GM23248 (cell line): Measurements from ENCODE around the gene NCKIPSD. TPM values are rescaled to one million over a fixed set of nuclear protein-coding genes. Genes with fewer than 3 reads are reported as not detected.
A peak's percentile ranks its signal among the peaks of the same experiment; 100 is the strongest.

Source experiments
- DNase-seq: peaks from one replicate; pipeline ENCODE4 v3.0.0-alpha.2; 2015
- H2AFZ ChIP-seq: fragments of 200-600 bp; sonication (generic); 2 replicates; pipeline ENCODE4 v1.6.1; 2016; ENCODE audit warnings: antibody characterized with exemption
- H3F3A ChIP-seq: fragments of 200-600 bp; sonication (generic); 2 replicates; pipeline ENCODE4 v1.6.1; 2016; ENCODE audit warnings: mild to moderate bottlenecking, antibody characterized with exemption, mixed run types; ENCODE audit not compliant: insufficient read depth
- H3K27ac ChIP-seq: fragments of 200-600 bp; sonication (generic); 2 replicates; pipeline ENCODE4 v1.5.1; 2016; ENCODE audit warnings: mild to moderate bottlenecking
- H3K27me3 ChIP-seq: fragments of 200-600 bp; sonication (generic); replicated peaks from 2 replicates; pipeline ENCODE4 v1.6.1; 2016; ENCODE audit warnings: mild to moderate bottlenecking; ENCODE audit not compliant: insufficient read depth
- H3K36me3 ChIP-seq: fragments of 200-600 bp; sonication (generic); 2 replicates; pipeline ENCODE4 v1.6.1; 2016; ENCODE audit warnings: low read depth, mild to moderate bottlenecking
- H3K4me1 ChIP-seq: fragments of 200-600 bp; sonication (generic); 2 replicates; pipeline ENCODE4 v1.6.1; 2016; ENCODE audit warnings: mild to moderate bottlenecking; ENCODE audit not compliant: insufficient read depth
- H3K4me2 ChIP-seq: fragments of 200-600 bp; sonication (generic); one replicate; pipeline ENCODE4 v1.6.1; 2016; ENCODE audit warnings: mild to moderate bottlenecking; ENCODE audit not compliant: unreplicated experiment
- H3K4me3 ChIP-seq: fragments of 200-600 bp; sonication (generic); 2 replicates; pipeline ENCODE4 v1.5.1; 2016; ENCODE audit warnings: mild to moderate bottlenecking
- H3K79me2 ChIP-seq: fragments of 200-600 bp; sonication (generic); 2 replicates; pipeline ENCODE4 v1.6.1; 2016; ENCODE audit warnings: mild to moderate bottlenecking; ENCODE audit not compliant: insufficient read depth
- H3K9ac ChIP-seq: fragments of 200-600 bp; sonication (generic); 2 replicates; pipeline ENCODE4 v1.6.1; 2016; ENCODE audit warnings: mild to moderate bottlenecking
- H3K9me2 ChIP-seq: fragments of 200-600 bp; sonication (generic); 2 replicates; pipeline ENCODE4 v1.6.1; 2016; ENCODE audit warnings: mixed run types, mild to moderate bottlenecking, moderate library complexity; ENCODE audit not compliant: insufficient read depth
- H3K9me3 ChIP-seq: fragments of 200-600 bp; sonication (generic); one replicate; pipeline ENCODE4 v1.6.1; 2017; ENCODE audit warnings: low read depth
- H4K20me1 ChIP-seq: fragments of 200-600 bp; sonication (generic); 2 replicates; pipeline ENCODE4 v1.6.0; 2016; ENCODE audit not compliant: insufficient read depth
- EZH2 ChIP-seq: fragments of 200-600 bp; sonication (generic); IDR thresholded peaks from 2 replicates; pipeline ENCODE4 v1.6.1; 2018; ENCODE audit warnings: antibody characterized with exemption, mild to moderate bottlenecking; ENCODE audit not compliant: insufficient read depth, poor library complexity, severe bottlenecking
- EZH2phosphoT487 ChIP-seq: fragments of 200-600 bp; sonication (generic); IDR thresholded peaks from 2 replicates; pipeline ENCODE4 v1.6.1; 2018; ENCODE audit warnings: antibody characterized with exemption, moderate library complexity, mild to moderate bottlenecking, low read depth; ENCODE audit not compliant: insufficient read depth
- WGBS, 2 experiments: methylation state at CpG; one replicate each; pipeline ENCODE4 v1.1.6; 2015 to 2017; ENCODE audit warnings: low lambda C conversion rate in 2 of 2, low coverage in 1 of 2; ENCODE audit errors: missing lambda C conversion rate in 2 of 2; 5-methylcytosine and 5-hydroxymethylcytosine counted together
- in situ Hi-C: fragments of 300-500 bp; cut with MboI; formaldehyde crosslinking; loops from 2 replicates; pipeline ENCODE4 v1.15.0; 2020
- polyA plus RNA-seq: library from polyadenylated mRNA; unstranded; fragments of >200 nt; fragmentation: Nextera tagmentation; extraction: Ambion mirVana; gene quantifications from 2 replicates; pipeline ENCODE4 v1.2.1, GENCODE V29; 2016
- total RNA-seq: library from RNA; depleted of rRNA; stranded (reverse); fragments of >200 nt; shearing (Covaris generic); gene quantifications from 2 replicates; pipeline ENCODE4 v1.2.3, GENCODE V29; 2014

NCKIPSD gene
- total and polyA plus RNA-seq, 2 experiments from 2014 or later, result 20.6 to 32.5 TPM

DNA sequence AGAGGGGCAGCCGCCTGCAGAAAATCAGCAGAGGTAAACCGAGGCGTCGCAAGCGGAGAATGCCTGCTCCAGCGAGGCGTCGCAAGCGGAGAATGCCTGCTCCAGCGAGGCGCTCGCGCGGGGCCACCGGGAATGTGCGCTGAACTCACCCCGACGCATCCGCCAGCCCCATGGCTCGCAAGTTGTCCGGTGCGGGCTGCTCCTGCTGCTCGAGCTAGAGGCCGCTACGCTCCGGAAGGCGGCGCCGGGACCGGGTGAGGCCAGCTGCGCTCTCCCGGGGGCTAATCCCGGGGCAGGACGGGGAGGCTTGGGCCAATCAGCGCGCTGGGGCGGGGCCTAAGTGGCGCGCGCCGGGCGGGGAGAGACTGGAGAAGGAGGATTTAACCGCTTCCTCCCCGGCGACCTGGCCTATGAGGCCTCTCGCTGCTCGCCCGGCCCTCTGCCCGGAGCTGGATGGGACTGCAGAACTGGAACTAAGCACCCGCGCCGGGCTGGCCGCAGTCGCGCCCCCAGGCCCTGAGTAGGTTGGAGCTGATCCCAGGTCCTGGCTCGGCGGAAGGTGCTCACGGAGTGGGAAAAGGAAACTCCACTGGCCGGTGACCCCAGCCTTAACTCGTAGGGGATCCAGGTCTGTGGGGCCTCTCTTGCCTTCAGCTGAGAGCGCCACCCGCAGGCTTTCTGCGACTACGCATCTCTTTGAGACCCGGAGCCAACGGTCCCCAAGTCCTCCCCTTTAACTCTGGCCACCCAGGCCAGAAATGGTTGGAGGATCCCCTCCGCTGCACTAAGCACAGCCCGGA is 50.3 kb downstream of the NCKIPSD start, which contains the start of gene SLC26A6:
SLC26A6 (minus strand) TSS at position 240 of the 800 bp plus-strand sequence; CDS start at position 172, 68 bp downstream.
- Histone ChIP-seq H3K27ac (peak within 1 kb of the TSS; percentile 51), H3K4me2 (peak within 1 kb of the TSS; percentile 88), H3K27me3 (no peaks in the 10 kb centered on the region), H3K4me3 (peak within 1 kb of the TSS; percentile 99), H3K79me2 (peaks cover 23% of the 10 kb centered on the region), H3K9ac (peak within 1 kb of the TSS; percentile 91), H3K36me3 (no peaks in the 10 kb centered on the region), H4K20me1 (no peaks in the 10 kb centered on the region; the same call in 1 of the 2 replicates), H2AFZ (peak within 1 kb of the TSS; percentile 90), H3K9me2 (no peaks in the 10 kb centered on the region), H3K9me3 (no peaks in the 10 kb centered on the region), H3K4me1 (peaks cover 8% of the 10 kb centered on the region; the same call in 1 of the 2 replicates), H3F3A (no peaks in the 10 kb centered on the region)
- WGBS, 2 experiments, result 0 to 1% methylated on average over 59 to 66 of the region's 68 CpGs
- in situ Hi-C loops, result no loop called here
- TF ChIP-seq EZH2, result no peak
- TF ChIP-seq EZH2phosphoT487, result no peak
- peak; percentile 99 for DNase-seq

- whole genome bisulfite sequencing, 2 experiments, result 4 to 5% methylated on average over 13 to 27 of the region's 30 CpGs
- Histone ChIP-seq H3K9me3 (no peaks in the 10 kb centered on the region), H2AFZ (peak overlapping the region; percentile 90), H3K4me3 (peak overlapping the region; percentile 99), H3K79me2 (peaks cover 23% of the 10 kb centered on the region), H3K27ac (peak overlapping the region; percentile 51), H4K20me1 (no peaks in the 10 kb centered on the region; the same call in 1 of the 2 replicates), H3K9ac (peak overlapping the region; percentile 91), H3K36me3 (no peaks in the 10 kb centered on the region), H3K27me3 (no peaks in the 10 kb centered on the region), H3K4me2 (peak overlapping the region; percentile 88), H3K9me2 (no peaks in the 10 kb centered on the region), H3F3A (no peaks in the 10 kb centered on the region), H3K4me1 (peaks cover 8% of the 10 kb centered on the region; the same call in 1 of the 2 replicates)
- in situ Hi-C loops, result no loop called here
- DNase-seq, result peak; percentile 77
- TF ChIP-seq EZH2 (no peak), EZH2phosphoT487 (no peak)
Observed at GRCh38 chr3:48634661-48635221, 51.0 kb downstream of the NCKIPSD start.

DNA sequence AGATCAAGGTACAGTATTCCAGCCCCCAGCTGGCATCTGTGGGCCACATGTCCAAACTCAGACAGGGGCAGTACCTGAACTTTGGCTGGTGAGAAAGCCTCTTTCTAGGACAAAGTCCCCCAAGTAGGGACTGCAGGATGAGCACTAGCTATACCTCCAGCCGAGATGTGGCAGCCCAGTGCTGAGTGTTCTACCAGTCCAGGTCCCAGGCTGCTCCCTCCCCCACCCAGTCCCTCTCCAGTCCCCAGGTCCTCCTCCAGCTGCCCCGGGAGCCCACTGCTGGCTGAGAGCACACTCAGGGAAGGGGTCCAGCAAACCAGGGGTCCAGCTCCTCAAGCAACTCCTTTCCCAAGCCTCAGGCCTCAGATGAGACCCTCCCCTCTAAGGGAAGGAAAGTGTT is 52.0 kb downstream of the NCKIPSD start:
- Histone ChIP-seq H3K9me2 (no peaks in the 10 kb centered on the region), H3K9ac (peak overlapping the region; percentile 91), H3K4me2 (peak overlapping the region; percentile 88)

GRCh38 chr3:48633256-48633655 is 52.5 kb downstream of the NCKIPSD start:
- no peak overlapping the region for H3K4me3 ChIP-seq
- H3K27ac ChIP-seq, result no peak overlapping the region
- H3K9me3 ChIP-seq, result no peaks in the 10 kb centered on the region
- no peak overlapping the region for H2AFZ ChIP-seq
- no peak for DNase-seq
- in situ Hi-C loops, result no loop called here
- 92 to 96% methylated on average over 15 of the region's 15 CpGs for WGBS, 2 experiments
- no peaks in the 10 kb centered on the region for H3K36me3 ChIP-seq
- no peaks in the 10 kb centered on the region for H3K27me3 ChIP-seq
- TF ChIP-seq EZH2, result no peak
- no peak for TF ChIP-seq EZH2phosphoT487
- H3K4me1 ChIP-seq, result peaks cover 8% of the 10 kb centered on the region; the same call in 1 of the 2 replicates
- no peak overlapping the region for H3K4me2 ChIP-seq
- H4K20me1 ChIP-seq, result no peaks in the 10 kb centered on the region; the same call in 1 of the 2 replicates
- H3K9ac ChIP-seq, result no peak overlapping the region
- no peaks in the 10 kb centered on the region for H3F3A ChIP-seq
- H3K9me2 ChIP-seq, result no peaks in the 10 kb centered on the region
- peaks cover 23% of the 10 kb centered on the region for H3K79me2 ChIP-seq

More for the DNA sequence above, 52.0 kb downstream of the NCKIPSD start:
- Histone ChIP-seq H3K27ac (no peak overlapping the region), H3K27me3 (no peaks in the 10 kb centered on the region), H4K20me1 (no peaks in the 10 kb centered on the region; the same call in 1 of the 2 replicates), H3K4me3 (no peak overlapping the region; the same call in 1 of the 2 replicates), H3K79me2 (peaks cover 23% of the 10 kb centered on the region), H3F3A (no peaks in the 10 kb centered on the region), H3K4me1 (peaks cover 8% of the 10 kb centered on the region; the same call in 1 of the 2 replicates), H2AFZ (no peak overlapping the region), H3K36me3 (no peaks in the 10 kb centered on the region), H3K9me3 (no peaks in the 10 kb centered on the region)
- no peak for TF ChIP-seq EZH2phosphoT487
- TF ChIP-seq EZH2, result no peak
- 76 to 88% methylated on average over 2 of the region's 2 CpGs for WGBS, 2 experiments
- DNase-seq, result no peak
- in situ Hi-C loops, result no loop called here
